ENCODE measurements around the gene CAPZB.

CAPZB gene

GRCh38 chr1:19447550-19447949 is 37.8 kb downstream of the CAPZB start:
- no peak for DNase-seq

GRCh38 chr1:19445417-19446342 is 39.7 kb downstream of the CAPZB start:
- no peak for DNase-seq

DNA sequence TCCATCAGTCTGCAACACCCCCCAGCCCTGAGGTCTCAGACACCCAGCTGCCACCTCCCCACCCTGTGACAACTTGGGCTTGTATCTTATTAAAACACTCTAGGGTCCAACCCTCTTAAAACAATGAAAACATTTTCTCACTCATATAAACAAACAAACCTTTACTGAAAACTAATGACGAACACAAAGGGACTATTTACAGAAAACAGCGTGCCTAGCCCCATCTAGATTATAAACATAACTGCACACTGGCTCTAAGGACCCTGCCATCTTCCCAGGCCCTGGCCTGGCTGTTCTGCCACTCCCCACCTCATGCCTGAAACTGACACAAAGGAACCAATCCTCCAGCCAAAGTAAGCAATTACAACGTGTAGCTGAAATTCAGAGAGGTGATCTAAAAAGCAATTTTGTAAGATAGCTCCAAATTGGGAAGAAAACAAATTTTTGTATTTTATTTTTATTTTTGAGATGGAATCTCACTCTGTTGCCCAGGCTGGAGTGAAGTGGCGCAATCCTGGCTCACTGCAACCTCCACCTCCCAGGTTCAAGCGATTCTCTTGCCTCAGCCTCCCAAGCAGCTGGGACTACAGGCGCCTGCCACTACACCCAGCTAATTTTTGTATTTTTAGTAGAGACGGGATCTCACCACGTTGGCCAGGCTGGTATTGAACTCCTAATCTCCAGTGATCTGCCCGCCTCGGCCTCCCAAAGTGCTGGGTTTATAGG is 40.9 kb downstream of the CAPZB start:
- DNase-seq, result no peak

DNA sequence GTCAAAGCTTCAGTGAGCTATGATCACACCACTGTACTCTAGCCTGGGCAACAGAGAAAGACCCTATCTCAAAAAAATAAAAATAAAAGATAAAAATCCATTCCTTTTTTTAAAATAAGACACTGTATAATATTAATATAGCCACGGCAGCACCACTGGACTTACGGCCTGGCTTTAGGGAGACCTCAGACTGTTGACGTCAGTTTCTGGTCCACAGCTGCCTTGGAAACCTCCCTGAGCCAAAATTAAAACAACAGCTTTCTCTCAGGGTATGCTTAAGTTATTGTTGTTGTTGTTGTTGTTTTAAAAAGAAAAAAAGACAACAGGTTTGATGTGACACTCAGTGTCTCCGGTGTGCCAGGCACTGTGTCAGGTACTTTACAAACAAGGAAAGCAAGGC is 42.0 kb downstream of the CAPZB start:
- DNase-seq, result no peak

DNA sequence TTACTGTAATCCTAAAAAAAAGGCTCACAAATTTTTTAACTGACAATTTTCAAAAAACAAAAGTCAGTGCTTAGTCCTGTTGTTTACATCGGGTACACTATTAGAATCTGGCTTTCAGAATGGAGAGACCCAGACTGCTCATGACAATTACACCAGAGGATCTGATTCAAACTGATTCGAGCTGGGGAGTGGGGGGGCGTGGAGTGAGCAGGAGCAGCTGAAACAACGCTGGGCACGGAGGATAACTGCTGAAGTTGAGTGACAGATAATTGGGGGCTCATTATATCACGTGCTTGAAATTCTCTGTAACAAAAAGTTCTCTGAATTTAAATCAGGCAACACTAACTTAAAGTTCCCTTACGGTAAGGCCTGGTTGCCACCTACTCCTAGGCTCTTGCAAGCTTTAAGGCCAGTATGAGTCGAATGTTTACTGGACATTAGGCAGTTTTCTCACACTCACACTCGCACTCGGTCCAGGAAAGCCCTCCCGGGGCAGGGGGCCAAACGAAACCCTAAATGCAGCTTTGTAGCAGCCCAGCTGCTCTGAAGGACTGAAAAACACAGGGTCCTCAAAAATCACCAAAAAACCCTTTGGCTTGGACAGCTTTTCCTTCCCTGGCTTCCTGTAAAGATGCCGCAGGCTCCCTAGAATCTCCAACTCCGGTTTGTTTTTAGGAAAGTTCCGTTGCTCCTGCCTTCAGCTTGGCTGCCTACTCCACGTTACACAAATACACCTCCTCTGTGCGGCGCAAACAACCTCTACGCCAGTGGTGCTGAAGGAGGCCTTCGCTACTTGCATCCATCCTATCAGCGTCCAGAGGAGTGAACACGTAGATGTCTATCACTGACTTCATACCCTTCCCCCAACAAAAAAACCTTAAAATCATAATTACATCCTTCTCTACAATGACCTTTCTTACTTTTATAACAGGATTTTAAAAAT is 42.9 kb downstream of the CAPZB start:
- DNase-seq, result no peak

DNA sequence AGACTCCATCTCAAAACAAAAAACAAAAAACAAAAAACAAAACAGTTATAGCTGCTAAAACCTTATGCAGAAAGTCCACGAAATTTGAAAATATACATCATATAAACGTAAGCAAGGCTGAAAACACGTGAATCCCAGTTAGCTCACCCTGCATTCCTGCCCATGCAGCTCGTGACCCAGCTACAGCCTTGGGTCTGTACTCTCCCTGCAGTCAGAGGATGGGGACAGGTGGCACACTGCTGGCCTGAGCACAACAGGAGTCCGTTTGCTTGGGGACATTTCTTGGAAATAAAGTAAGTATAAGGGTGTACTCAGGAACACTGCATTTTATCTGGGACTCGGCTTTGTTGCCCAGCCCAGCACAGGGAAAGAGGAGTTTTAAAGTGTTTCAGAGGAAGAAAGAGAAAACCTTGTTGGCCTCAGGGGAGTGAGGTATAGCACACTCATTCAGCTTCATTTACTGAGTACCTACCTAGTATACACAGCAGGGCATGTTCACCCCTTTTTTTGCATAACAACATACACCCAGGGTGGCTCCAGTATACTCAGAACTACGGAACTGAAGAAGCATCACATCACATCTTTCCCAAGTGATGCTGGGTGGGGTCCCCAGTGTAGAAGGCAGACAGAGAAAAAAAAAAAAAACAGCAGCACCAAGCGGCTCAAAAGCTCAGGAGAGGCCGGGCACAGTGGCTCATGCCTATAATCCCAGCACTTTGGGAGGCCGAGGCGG is 44.1 kb downstream of the CAPZB start:
- no peak for DNase-seq

DNA sequence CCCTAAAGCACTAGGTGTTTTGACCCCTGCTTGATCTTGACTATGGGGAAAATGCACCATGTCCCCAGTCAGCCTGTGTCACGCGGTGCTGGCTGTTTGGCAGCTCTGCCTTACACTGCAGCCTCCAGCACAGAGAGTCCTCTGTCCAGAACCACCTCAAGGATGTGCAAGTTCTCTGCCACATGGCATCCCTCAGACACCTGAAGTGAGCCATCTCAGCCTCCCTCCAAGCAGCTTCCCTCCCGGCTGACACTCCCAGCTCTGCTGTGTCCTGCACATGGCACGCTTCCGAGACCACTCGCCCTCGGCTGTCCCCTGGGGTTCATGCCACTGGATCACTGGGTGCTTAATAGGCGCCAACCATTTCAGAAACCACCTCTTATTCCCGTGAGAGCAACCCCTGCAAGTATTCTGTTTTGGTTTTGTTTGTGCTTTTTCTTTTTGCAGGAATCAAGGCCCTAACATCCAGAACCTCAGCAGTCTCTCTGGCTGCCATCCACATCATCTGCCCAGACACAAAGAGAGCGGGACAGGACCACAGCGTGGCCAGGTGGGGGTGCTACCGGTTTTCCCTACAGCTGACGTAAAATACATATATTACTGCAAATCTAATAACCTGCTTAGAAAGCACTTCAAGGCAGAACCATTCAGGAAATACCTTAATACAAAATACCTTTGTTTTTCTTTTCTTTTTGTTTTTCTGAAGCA is 45.7 kb downstream of the CAPZB start:
- DNase-seq, result peak; percentile 36

- no peak for DNase-seq
These were observed 46.7 kb downstream of the CAPZB start for GRCh38 chr1:19438516-19439195.

GRCh38 chr1:19437891-19438294 is 47.4 kb downstream of the CAPZB start:
- DNase-seq, result no peak

DNA sequence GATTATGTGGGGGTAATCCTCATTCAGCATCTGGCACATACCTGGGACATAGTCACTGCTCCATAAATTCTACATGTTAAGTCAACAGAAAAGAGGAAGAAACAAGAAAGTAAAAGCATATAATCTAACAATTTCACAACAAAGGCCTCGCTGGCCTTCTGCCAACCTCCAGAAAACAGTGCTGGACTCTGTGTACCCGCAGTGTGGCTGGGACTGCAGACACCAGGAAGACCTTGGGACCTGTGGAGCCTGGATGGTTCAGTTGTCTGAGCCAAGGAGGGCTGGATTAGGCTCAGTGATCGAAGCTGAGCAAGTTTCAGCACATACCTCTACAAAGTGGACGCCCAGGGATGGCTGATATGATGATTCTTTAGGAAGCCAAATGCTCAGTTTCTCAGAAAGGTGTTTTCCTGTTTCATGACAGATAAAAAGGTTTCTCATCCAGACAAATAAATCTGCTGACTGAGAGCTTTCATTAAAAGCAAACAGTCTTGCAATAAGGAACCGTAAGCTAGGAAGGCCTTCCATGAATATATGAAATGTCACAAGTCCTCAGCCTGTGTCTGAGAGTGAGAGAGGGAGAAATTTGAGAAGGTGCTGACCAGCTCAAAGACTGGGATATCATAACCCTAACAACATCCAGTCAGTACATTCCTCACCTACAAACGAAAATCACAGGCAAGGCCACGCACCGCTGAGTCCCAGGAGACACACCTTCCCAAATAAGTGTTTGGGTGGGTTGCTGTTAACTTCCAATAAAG is 48.4 kb downstream of the CAPZB start:
- DNase-seq, result no peak

DNA sequence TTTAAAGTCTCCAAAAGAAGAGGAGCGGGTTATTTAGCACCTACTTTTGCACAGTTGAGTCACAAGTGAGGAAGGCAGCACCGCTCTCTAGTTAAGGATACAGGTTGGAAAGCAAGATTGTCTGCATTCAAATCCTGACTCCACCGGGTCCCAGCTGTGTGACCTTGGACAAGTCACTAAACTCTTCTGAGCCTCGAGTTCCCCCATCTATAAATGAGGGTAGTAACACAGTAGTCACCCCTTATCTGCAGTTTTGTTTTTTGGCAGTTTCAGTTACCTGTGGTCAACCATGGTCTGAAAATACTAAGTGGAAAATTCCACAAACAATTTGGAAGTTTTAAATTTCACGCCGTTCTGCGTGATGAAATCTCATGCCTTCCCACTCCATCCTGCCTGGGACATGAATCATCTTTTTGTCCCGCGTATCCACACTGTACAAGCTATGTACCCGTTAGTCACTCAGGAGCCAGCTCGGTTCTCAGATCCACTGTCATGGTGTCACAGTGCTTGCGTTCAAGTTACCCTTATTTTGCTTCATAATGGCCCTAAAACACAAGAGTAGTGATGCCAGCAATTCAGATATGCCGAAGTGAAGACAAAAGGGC is 49.4 kb downstream of the CAPZB start:
- DNase-seq, result no peak

- no peak for DNase-seq
These were observed 50.2 kb downstream of the CAPZB start for GRCh38 chr1:19435181-19435580.

- no peak for DNase-seq
These were observed 51.7 kb downstream of the CAPZB start for GRCh38 chr1:19433719-19433998.

- DNase-seq, result no peak
These were observed 52.2 kb downstream of the CAPZB start for GRCh38 chr1:19432943-19433718.

DNA sequence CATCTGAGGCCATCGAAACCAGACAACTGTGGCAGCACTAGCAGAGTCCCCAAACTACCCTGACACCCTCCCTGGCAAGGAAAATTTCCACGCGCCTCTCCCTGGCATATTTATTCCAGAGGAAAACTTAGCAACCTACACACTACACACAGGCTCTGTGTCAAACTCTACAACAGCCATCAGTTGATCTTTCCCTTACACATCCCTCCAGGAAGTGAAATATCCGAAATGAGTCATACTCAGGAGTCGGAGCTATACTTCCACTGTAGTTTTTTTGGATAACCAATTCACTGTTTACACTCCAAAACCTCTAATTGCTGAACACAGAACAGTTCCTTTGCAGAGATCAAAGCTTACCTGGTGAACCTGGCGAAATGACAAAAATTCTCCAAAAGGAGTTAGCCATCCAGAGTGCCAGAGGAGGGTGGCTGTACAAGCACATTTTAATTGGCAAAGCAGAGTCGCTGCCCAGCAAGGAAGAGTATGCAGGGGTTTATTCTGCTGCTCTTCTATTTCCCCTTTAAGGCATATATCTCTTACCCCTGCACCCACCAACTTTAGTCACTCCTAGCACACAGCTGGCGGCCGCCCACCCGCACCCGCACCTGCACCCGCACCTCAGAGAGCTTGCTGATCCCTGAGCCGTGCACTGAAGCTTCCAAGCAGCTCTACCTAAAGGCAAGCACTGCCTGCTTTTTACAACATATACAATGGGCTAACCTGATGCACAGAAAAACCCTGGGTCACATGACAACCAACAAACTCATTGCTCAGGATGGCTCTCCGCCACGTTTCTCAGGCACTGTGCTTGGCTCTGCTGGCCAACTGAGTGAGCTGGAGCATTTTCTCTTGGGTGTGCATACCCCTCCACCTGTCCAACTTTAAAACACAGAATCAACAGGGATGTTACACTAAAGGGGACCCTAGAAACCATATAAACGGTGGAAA is 54.9 kb downstream of the CAPZB start:
- DNase-seq, result no peak

DNA sequence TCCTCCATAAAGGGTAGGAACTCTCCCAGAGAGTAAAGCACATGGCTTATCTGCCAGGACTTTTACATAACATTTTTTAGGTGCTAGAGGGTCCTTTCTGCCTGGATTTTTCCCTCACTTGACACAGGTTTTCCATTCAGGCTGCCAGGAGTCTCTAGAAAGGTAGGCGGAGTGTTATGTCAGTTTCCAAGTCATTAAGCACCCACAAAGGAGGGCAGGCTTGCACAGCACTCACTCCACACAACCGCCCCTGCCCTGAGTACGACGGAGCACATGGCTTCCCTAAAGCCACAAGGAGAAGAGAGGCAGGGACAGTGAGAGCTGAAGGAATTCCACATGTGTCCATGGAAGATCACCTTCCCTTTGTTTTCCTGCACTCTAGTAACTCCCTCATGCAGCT is 55.7 kb downstream of the CAPZB start:
- DNase-seq, result no peak

- no peak for DNase-seq
These were observed 58.1 kb downstream of the CAPZB start for GRCh38 chr1:19427087-19427781.
